Stomach smooth muscle (tissue), 2 donors: ENCODE measurements around the gene OCIAD1.

Experiments
- H3K27ac ChIP-seq: one replicate; pipeline ENCODE4 v1.7.0; 2013; ENCODE audit warnings: mild to moderate bottlenecking, low read length, inconsistent platforms
- H3K27me3 ChIP-seq, 2 donors: one replicate each; pipeline ENCODE4 v1.7.0; 2013; ENCODE audit warnings: low read length in 2 of 2; ENCODE audit not compliant: insufficient read depth in 2 of 2, control insufficient read depth in 1 of 2
- H3K36me3 ChIP-seq, 2 donors: one replicate each; pipeline ENCODE4 v1.7.0; 2013; ENCODE audit warnings: low read length in 2 of 2; ENCODE audit not compliant: control insufficient read depth in 2 of 2, insufficient read depth in 2 of 2
- H3K4me1 ChIP-seq: one replicate; pipeline ENCODE4 v1.7.0; 2013; ENCODE audit warnings: low read length; ENCODE audit not compliant: control insufficient read depth, insufficient read depth
- H3K4me3 ChIP-seq, 2 donors: one replicate each; pipeline ENCODE4 v1.7.0; 2013; ENCODE audit warnings: low read length in 2 of 2
- H3K9ac ChIP-seq, 2 donors: one replicate each; pipeline ENCODE4 v1.7.0; 2013; ENCODE audit warnings: low read length in 2 of 2, mild to moderate bottlenecking in 1 of 2
- H3K9me3 ChIP-seq, 2 donors: one replicate each; pipeline ENCODE4 v1.7.0; 2013; ENCODE audit warnings: low read length in 2 of 2; ENCODE audit not compliant: control insufficient read depth in 2 of 2
- donor health status: healthy.
- donor health status: Pancreatic carcinoma.

OCIAD1 gene

DNA sequence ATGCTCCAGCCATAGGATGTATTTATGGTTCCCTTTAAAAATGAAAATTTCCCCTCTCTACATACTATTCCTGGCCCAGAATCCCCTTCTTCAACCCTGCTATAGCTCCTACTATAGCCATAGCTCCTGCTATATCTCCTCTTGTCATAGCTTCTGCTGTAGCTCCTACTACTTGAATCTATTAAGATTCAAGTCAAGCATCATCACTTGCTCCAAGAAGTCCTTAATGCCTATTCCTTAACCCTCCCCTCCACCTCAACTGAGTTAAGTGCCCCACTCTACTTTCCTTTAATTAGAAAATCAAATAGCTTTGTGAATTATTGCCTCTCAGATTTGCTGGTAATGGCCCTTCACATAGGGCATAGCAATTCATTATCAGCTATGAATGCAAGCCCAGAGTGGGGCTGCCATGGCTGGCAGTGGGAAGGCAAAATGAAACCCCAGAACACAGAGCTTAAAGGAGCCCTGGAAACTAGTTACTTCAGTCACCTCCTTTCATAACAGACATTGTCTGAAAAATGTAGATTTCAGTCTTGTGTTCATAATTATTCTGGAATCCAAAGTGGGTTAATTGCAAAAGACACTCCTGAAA is 60.2 kb downstream of the OCIAD1 start:
- H3K4me3 ChIP-seq: no peak overlapping the region
- H3K36me3 ChIP-seq: peaks cover 3% of the 10 kb centered on the region in 2 donors
- H3K27ac ChIP-seq: no peak overlapping the region
- H3K9ac ChIP-seq: no peak overlapping the region
- no peaks in the 10 kb centered on the region for H3K27me3 ChIP-seq
- no peaks in the 10 kb centered on the region for H3K9me3 ChIP-seq
- H3K4me1 ChIP-seq: no peaks in the 10 kb centered on the region

DNA sequence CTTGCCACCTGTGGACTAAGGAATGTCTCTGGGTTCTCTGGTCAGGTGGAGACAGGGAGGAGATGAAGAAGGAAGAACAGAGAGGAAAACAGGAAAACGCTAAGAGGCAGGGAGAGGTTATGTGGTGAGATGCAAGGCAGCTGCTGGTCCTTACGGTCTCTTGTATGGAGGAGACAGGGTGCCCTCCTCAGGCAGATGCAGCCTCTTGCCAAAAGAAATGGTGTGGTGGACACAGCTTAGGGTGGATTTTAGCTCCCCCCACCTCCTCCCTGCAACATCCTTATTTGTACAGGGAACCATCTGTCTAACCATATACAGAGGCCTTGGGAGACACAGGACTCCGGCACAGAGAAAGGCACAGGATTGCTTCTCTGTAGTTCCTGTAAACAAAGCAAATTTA is 66.0 kb downstream of the OCIAD1 start:
- no peaks in the 10 kb centered on the region for H3K27me3 ChIP-seq
- no peak overlapping the region for H3K4me3 ChIP-seq
- peaks cover 6 to 10% of the 10 kb centered on the region in 2 donors for H3K36me3 ChIP-seq
- no peak overlapping the region for H3K9ac ChIP-seq
- no peak overlapping the region for H3K27ac ChIP-seq
- H3K4me1 ChIP-seq: no peaks in the 10 kb centered on the region
- H3K9me3 ChIP-seq: no peaks in the 10 kb centered on the region

DNA sequence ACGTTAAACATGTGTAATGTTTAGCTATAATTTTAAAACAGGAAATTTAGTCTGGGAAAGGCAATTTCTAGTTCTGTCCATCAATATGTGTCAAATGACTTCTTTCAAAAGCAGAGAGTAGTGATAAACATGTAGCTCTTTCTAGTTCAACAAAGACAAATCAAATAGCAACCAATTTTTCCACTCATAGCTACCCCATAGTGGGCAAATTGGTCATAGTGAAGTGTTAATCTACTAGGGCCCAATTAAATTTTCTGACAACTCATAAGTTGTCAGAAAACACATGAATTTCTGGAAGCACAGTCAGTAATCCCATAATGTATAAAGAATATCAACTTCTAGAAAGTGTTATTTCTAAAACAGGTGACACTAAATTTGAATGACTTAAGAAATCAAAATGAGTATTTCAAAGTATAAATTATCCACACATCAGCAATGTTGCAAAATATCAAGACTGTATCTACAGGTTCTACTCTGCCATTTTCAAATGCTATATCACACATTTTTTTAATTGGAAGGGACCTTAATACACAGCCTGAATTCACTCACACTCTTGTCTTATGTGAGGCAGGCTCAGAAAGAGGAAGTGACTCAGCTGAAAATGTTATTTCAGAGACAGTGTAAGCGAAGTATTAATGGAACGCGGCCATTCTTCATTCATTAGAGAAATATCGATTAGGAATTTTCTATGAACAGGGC is 68.0 kb downstream of the OCIAD1 start:
- Histone ChIP-seq H3K9ac (no peak overlapping the region), H3K9me3 (no peaks in the 10 kb centered on the region)

DNA sequence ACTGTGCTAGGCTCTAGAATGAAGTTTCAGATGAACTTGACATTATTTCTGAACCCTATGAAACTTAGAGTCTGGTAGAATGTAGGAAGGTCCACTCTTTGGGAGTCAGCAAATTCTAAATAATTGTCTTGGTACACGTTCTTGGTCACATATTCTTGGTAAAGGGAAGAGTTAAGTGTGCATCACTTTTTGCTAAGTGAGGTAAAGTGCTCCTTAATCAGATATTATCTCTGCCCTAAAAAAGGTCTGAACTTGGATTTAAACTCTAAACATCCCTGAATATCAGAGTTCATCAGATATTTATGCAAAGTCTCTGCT is 68.5 kb downstream of the OCIAD1 start:
- Histone ChIP-seq H3K4me1 (no peaks in the 10 kb centered on the region), H3K9me3 (no peaks in the 10 kb centered on the region), H3K4me3 (no peak overlapping the region), H3K27me3 (no peaks in the 10 kb centered on the region), H3K27ac (no peak overlapping the region), H3K36me3 (peaks cover 4 to 15% of the 10 kb centered on the region in 2 donors), H3K9ac (no peak overlapping the region)

More for the DNA sequence above, 68.0 kb downstream of the OCIAD1 start:
- Histone ChIP-seq H3K4me1 (no peaks in the 10 kb centered on the region), H3K27me3 (no peaks in the 10 kb centered on the region), H3K4me3 (no peak overlapping the region), H3K27ac (no peak overlapping the region), H3K36me3 (peaks cover 4 to 15% of the 10 kb centered on the region in 2 donors)

DNA sequence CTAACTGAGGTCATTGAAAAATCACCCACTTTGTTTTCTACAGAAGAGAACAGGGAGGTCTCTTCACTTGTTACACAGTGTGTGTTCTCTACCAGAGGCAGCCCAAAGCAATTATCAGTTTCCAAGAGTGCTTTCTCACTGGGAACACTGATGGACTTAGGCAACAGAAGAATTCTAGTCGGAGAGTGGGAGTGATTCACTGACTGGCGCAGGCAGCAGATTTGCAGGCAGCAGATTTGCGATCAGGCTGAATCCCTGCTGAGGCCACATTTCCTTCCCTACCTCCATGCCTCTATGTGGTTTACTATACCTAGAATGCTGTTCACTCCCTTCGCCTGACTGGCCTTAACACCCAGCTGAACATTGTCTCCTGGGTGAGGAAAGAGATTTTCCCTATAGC is 69.1 kb downstream of the OCIAD1 start:
- no peak overlapping the region for H3K4me3 ChIP-seq
- no peak overlapping the region for H3K27ac ChIP-seq
- no peak overlapping the region for H3K9ac ChIP-seq
- H3K9me3 ChIP-seq: no peaks in the 10 kb centered on the region
- peaks cover 4 to 15% of the 10 kb centered on the region in 2 donors for H3K36me3 ChIP-seq
- no peaks in the 10 kb centered on the region for H3K27me3 ChIP-seq
- no peaks in the 10 kb centered on the region for H3K4me1 ChIP-seq

DNA sequence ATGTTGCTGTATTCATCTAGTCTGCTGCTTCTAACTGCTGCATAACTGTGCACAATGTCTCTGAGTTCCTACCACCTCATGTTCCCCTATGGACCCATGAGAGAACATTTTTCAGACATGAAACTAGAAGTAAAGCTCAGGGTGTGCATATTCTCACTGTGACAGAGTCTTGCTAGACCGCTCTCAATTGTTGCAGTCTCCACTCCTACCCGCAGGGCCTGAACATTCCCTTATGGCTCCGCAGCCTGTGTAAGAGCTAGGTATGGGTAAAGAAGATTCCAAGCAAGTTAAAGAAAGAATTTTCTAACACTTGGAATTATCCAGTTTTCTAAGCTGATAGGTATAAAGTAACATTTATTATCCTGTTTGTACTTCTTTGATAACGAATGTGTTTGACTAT is 70.3 kb downstream of the OCIAD1 start:
- Histone ChIP-seq H3K36me3 (peaks cover 4 to 12% of the 10 kb centered on the region in 2 donors), H3K27ac (no peak overlapping the region), H3K27me3 (peaks cover 0 to 2% of the 10 kb centered on the region in 2 donors), H3K4me3 (no peak overlapping the region), H3K4me1 (peaks cover 7% of the 10 kb centered on the region), H3K9ac (no peak overlapping the region), H3K9me3 (no peaks in the 10 kb centered on the region)

DNA sequence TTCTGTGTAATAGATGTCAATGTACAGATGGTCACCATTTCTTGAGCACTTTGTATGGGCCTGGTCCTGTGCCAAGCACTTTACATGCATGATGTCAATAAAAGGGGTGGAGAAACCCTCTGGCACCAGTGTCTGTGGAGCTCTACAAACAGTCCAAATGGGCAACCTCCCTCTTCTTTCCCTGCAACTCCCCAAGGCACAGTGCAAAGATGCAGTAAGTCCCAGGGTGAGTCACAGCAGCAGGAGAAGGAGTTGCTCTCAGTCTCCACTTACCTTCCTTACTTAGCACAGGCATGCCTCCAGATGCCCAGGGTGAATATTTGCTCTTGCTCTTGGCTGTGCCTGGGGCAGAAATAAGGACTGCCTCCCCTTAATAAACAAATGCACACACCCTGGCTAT is 71.4 kb downstream of the OCIAD1 start:
- Histone ChIP-seq H3K27me3 (peaks cover 0 to 2% of the 10 kb centered on the region in 2 donors), H3K36me3 (peaks cover 0 to 9% of the 10 kb centered on the region in 2 donors), H3K27ac (no peak overlapping the region), H3K9me3 (no peaks in the 10 kb centered on the region), H3K9ac (no peak overlapping the region), H3K4me3 (no peak overlapping the region), H3K4me1 (peaks cover 12% of the 10 kb centered on the region)

DNA sequence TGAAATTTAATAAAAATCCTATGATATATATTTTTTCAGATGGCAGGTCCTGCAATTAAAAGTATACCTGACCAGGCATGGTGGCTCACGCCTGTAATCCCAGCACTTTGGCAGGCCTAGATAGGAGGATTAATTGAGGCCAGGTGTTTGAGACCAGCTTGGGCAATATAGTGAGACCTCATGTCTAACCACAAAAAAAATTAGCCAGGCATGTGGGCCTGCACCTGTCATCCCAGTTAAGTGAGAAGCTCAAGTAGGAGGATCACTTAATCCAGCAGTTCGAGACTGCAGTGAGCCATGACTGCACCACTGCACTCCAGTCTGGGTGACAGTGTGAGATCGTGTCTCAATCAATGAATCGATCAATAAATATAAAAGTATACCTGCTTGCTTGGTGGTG is 73.2 kb downstream of the OCIAD1 start:
- Histone ChIP-seq H3K4me3 (no peak overlapping the region), H3K27me3 (peaks cover 0 to 2% of the 10 kb centered on the region in 2 donors), H3K9ac (no peak overlapping the region), H3K9me3 (no peaks in the 10 kb centered on the region), H3K36me3 (peaks cover 0 to 9% of the 10 kb centered on the region in 2 donors), H3K27ac (no peak overlapping the region), H3K4me1 (peaks cover 12% of the 10 kb centered on the region)

DNA sequence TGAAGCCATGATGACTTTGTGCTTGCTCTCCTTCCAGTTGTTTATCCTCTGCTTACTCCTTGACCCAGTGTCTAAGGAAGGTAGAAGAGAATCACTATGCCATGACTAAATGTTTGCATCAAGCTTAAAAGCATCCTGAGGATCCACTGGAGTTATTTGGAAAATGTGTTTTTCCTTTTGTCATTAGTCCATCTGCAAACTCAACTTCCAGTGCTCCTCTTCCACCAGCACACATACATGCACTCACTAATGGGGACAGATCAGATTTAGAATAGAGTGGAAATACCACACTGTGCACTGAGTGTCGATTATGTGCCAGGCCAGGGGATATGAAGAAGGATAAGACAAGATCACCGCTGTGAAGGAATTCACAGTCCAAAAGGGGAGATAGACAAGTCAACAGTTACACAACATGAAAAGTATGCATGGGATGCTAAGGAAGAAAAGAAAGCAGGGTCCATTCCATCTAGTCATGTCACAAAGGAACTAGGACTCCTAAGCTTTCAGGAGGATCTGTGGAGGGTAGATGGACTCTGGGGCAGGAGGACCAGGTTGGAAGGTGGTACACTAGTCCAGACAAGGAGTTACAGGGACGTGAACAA is 73.8 kb downstream of the OCIAD1 start:
- no peak overlapping the region for H3K27ac ChIP-seq
- H3K9me3 ChIP-seq: no peaks in the 10 kb centered on the region

DNA sequence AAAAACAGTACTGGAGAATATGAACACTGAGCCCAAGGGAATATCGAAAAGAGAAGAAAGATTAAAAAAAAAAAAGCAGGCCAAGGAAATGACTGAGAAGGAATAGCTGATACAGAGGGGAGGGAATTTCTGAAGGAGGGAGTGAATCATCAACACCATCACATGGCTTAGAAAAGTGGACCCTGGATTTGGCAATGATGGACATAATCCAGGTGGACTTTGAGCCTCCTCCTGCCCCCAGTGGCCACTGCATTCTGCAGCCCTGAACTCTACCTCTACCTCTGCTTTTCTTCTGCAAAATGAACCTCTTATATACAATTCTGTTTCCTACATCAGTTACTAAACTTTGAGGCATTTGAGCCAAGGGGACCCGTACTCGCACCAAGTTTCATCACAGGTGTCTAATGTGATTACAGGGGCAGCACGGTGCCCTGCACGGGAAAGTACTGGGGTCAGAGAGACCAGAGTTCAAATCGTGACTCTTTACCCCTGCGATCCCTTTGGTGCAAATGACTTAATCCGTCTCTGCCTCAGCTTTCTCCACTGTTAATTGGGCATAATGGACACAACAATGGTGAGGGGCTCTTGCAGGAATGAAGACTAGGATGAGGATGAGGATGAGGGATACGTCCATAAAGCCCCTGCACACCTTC is 74.6 kb downstream of the OCIAD1 start:
- Histone ChIP-seq H3K36me3 (peaks cover 0 to 5% of the 10 kb centered on the region in 2 donors), H3K9me3 (no peaks in the 10 kb centered on the region), H3K9ac (no peak overlapping the region), H3K27ac (no peak overlapping the region), H3K4me3 (peak overlapping the region; percentile 45 to 77), H3K27me3 (peaks cover 0 to 2% of the 10 kb centered on the region in 2 donors), H3K4me1 (peaks cover 12% of the 10 kb centered on the region)

More for the DNA sequence above, 73.8 kb downstream of the OCIAD1 start:
- no peak overlapping the region for H3K4me3 ChIP-seq
- peaks cover 0 to 2% of the 10 kb centered on the region in 2 donors for H3K27me3 ChIP-seq
- peaks cover 0 to 6% of the 10 kb centered on the region in 2 donors for H3K36me3 ChIP-seq
- H3K4me1 ChIP-seq: peaks cover 12% of the 10 kb centered on the region
- no peak overlapping the region for H3K9ac ChIP-seq
